Keratinocyte (primary cell): ENCODE data around the gene LDLRAD4. TPM values are rescaled to one million over a fixed set of nuclear protein-coding genes. Genes with fewer than 3 reads are reported as not detected.

Experiments
- DNase-seq: peaks from one replicate; pipeline ENCODE4 v3.0.0-alpha.2; 2011; ENCODE audit warnings: low read depth, missing footprints, low spot score
- FAIRE-seq: peaks from 2 replicates; lab custom pipeline; 2011; peaks lifted over from hg19 to GRCh38; lab: Jason Lieb, UNC
- H2AFZ ChIP-seq: 2 replicates; pipeline ENCODE4 v1.6.0; 2012; ENCODE audit warnings: low read length, control low read depth, inconsistent platforms; ENCODE audit not compliant: control insufficient read depth
- H3K27ac ChIP-seq: 2 replicates; pipeline ENCODE4 v1.5.1; 2011; ENCODE audit warnings: low read length; ENCODE audit not compliant: control insufficient read depth, insufficient read depth
- H3K27me3 ChIP-seq: 3 replicates; pipeline ENCODE4 v1.6.0; 2011; ENCODE audit warnings: low read length; ENCODE audit not compliant: control insufficient read depth, insufficient read depth; ENCODE audit errors: extremely low read depth
- H3K36me3 ChIP-seq, 2 experiments: 2 replicates in 1 of 2; 3 replicates in 1 of 2; pipeline ENCODE4 v1.5.1; 2011; ENCODE audit warnings: low read length in 2 of 2, mild to moderate bottlenecking in 1 of 2; ENCODE audit not compliant: control insufficient read depth in 2 of 2, insufficient read depth in 2 of 2; ENCODE audit errors: extremely low read depth in 1 of 2
- H3K4me1 ChIP-seq: 3 replicates; pipeline ENCODE4 v1.5.1; 2011; ENCODE audit warnings: low read length; ENCODE audit not compliant: control insufficient read depth, insufficient read depth; ENCODE audit errors: extremely low read depth
- H3K4me2 ChIP-seq: 3 replicates; pipeline ENCODE4 v1.6.0; 2011; ENCODE audit warnings: low read depth, low read length; ENCODE audit not compliant: control insufficient read depth, insufficient read depth; ENCODE audit errors: extremely low read depth
- H3K4me3 ChIP-seq, 3 experiments: fragments of 200-600 bp in 1 of 3; sonication (generic) in 1 of 3; 2 replicates in 2 of 3; 3 replicates in 1 of 3; pipeline ENCODE4 v1.5.1; 2011 to 2016; ENCODE audit warnings: low read length in 3 of 3, mild to moderate bottlenecking in 3 of 3, control low read depth in 2 of 3, inconsistent platforms in 1 of 3, low read depth in 1 of 3, mixed read lengths in 1 of 3, mixed run types in 1 of 3, moderate library complexity in 1 of 3; ENCODE audit not compliant: control insufficient read depth in 2 of 3, insufficient read depth in 2 of 3; ENCODE audit errors: extremely low read depth in 1 of 3
- H3K79me2 ChIP-seq: 2 replicates; pipeline ENCODE4 v1.6.0; 2012; ENCODE audit warnings: low read length; ENCODE audit not compliant: control insufficient read depth, insufficient read depth
- H3K9ac ChIP-seq: 3 replicates; pipeline ENCODE4 v1.6.0; 2011; ENCODE audit warnings: low read length; ENCODE audit not compliant: control insufficient read depth, insufficient read depth; ENCODE audit errors: extremely low read depth
- H3K9me1 ChIP-seq: 3 replicates; pipeline ENCODE4 v1.6.0; 2011; ENCODE audit warnings: low read length; ENCODE audit not compliant: control insufficient read depth, insufficient read depth; ENCODE audit errors: extremely low read depth
- H3K9me3 ChIP-seq: 2 replicates; pipeline ENCODE4 v1.5.1; 2012; ENCODE audit warnings: low read depth, low read length; ENCODE audit not compliant: control insufficient read depth
- H4K20me1 ChIP-seq: 3 replicates; pipeline ENCODE4 v1.6.0; 2011; ENCODE audit warnings: low read length; ENCODE audit not compliant: control insufficient read depth, insufficient read depth; ENCODE audit errors: extremely low read depth
- EZH2 ChIP-seq: IDR thresholded peaks from one replicate; pipeline ENCODE4 v1.6.1; 2012; ENCODE audit warnings: inconsistent platforms, mild to moderate bottlenecking, low read length, moderate library complexity
- dilution Hi-C: fragments of 300-500 bp; cut with MboI; formaldehyde crosslinking; loops from one replicate; pipeline ENCODE4 v1.7.0; 2020; ENCODE audit warnings: low sequenced_read_pairs; ENCODE audit not compliant: extremely low pct_ligation_motif_present
- polyA plus RNA-seq, 5 experiments: library from polyadenylated mRNA; depleted of rRNA in 3 of 5; stranded (reverse) in 3 of 5; stranded (forward) in 1 of 5; unstranded in 1 of 5; fragments of >200 nt; gene quantifications; 1 replicate in 1 of 5; 2 replicates in 3 of 5; 3 replicates in 1 of 5; pipeline versions ENCODE4 v1.2.1 to v1.2.3, GENCODE V29; 2011 to 2012; ENCODE audit warnings: missing spikeins in 2 of 5, low read depth in 1 of 5, low replicate concordance in 1 of 5
- TF ChIP-seq, protein P1 (sequence below), 3 experiments: IDR thresholded peaks in 1 of 3; conservative IDR thresholded peaks in 1 of 3; optimal IDR thresholded peaks in 1 of 3; 2 replicates in 2 of 3; 3 replicates in 1 of 3; pipeline versions ENCODE3 to v1.5.1; 2011; ENCODE audit warnings: low read length in 3 of 3, mild to moderate bottlenecking in 3 of 3, moderate library complexity in 2 of 3, control low read depth in 1 of 3, inconsistent platforms in 1 of 3; ENCODE audit not compliant: insufficient read depth in 2 of 3; ENCODE audit errors: extremely low read depth in 1 of 3

LDLRAD4 gene
- polyA plus RNA-seq, 1 donor (not counting 4 experiments of a cell fraction or from before 2014, with no cell fraction given) = not detected

DNA sequence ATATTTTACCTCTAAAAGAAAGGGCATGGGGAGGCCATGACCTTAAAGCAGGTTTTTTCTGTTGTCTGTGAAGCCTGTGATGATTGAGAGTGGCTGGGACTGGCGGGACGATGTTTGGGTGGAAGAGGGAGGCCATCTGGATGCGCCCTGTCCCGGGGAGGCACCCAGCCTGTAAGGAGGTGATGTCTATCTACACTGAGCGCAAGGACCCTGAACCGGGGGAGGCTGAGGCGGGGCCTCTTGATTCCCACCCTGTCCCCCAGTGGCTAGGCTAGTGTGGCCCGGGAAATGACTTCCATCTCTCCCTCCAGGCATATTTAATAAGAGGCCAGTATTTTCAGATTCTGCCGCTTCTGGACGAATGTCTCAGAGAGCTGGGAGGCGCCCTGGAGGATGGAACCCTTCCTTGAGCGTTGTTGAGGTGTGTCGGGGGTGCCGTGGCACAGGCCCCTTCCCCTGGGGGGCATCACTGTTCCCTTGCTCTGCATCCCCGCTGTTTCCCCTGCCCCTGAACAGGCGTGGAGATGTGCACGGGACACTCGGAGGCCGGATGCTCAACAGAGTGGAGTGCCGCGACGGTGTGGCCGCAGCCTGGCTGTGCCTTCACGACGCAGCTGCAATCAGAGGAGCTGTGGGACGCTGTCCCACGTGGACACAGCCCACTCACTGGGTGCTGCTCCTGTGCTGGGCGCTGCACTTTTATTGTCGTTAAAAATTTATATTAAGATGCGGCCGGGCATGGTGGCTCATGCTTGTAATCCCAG lies 185.4 kb downstream of the LDLRAD4 start:
- Histone ChIP-seq H3K9ac (no peak overlapping the region), H2AFZ (no peak overlapping the region), H3K4me2 (no peak overlapping the region), H3K27me3 (no peaks in the 10 kb centered on the region), H3K9me1 (no peaks in the 10 kb centered on the region), H3K36me3 (no peaks in the 10 kb centered on the region), H3K4me3 (no peak overlapping the region), H3K27ac (no peak overlapping the region), H4K20me1 (no peaks in the 10 kb centered on the region), H3K9me3 (no peaks in the 10 kb centered on the region), H3K79me2 (no peaks in the 10 kb centered on the region), H3K4me1 (no peaks in the 10 kb centered on the region)
- dilution Hi-C loops = no loop called here
- DNase-seq (no peak), FAIRE-seq (no peak)
- TF ChIP-seq EZH2 = no peak
- TF ChIP-seq, protein P1, sequence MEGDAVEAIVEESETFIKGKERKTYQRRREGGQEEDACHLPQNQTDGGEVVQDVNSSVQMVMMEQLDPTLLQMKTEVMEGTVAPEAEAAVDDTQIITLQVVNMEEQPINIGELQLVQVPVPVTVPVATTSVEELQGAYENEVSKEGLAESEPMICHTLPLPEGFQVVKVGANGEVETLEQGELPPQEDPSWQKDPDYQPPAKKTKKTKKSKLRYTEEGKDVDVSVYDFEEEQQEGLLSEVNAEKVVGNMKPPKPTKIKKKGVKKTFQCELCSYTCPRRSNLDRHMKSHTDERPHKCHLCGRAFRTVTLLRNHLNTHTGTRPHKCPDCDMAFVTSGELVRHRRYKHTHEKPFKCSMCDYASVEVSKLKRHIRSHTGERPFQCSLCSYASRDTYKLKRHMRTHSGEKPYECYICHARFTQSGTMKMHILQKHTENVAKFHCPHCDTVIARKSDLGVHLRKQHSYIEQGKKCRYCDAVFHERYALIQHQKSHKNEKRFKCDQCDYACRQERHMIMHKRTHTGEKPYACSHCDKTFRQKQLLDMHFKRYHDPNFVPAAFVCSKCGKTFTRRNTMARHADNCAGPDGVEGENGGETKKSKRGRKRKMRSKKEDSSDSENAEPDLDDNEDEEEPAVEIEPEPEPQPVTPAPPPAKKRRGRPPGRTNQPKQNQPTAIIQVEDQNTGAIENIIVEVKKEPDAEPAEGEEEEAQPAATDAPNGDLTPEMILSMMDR (optimal IDR thresholded peaks at IDR 0.05 in 1 of 3, IDR thresholded peaks at IDR 0.05 in 1 of 3, conservative IDR thresholded peaks at IDR 0.05 in 1 of 3; ENCODE audit: extremely low read depth in 1 of 3, insufficient read depth in 2 of 3, low read length in 3 of 3) = no peak

DNA sequence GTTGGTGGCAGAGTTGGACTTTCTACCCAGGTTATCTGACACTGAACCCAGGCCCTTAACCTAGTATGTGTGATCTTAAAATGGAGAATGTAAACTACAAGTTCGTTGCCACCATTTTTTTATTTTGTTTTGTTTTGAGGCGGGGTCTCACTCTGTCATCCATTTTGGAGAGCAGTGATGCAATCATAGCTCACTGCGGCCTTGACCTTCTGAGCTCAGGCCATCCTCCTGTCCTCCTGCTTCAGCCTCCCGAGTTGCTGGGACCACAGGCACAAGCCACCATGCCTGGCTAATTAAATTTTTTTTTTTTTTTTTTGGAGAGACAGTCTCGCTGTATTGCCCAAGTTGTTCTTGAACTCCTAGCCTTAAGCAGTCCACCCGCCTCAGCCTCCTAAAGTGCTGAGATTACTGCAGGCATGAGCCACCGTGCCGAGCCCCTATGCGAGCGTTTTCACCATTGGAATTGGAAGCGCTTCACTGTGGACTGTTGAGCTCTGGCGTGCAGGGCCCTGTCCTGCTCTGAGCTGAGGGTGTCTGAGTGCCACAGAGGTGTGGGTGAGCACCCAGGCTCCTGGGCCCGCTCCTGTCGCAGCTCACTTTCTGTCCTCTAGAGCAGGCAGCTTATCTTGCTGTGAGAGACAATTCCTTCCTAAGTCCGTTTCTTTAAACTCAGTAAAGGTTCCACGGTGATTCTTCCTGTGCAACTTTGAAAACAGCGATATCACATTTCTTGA lies 186.9 kb downstream of the LDLRAD4 start:
- DNase-seq (no peak), FAIRE-seq (no peak)
- Histone ChIP-seq H3K9me3 (no peaks in the 10 kb centered on the region), H3K36me3 (no peaks in the 10 kb centered on the region), H3K9ac (no peak overlapping the region), H3K4me3 (no peak overlapping the region), H3K9me1 (no peaks in the 10 kb centered on the region), H3K4me2 (no peak overlapping the region), H2AFZ (no peak overlapping the region), H3K27me3 (no peaks in the 10 kb centered on the region), H3K4me1 (no peaks in the 10 kb centered on the region), H3K27ac (no peak overlapping the region), H4K20me1 (no peaks in the 10 kb centered on the region), H3K79me2 (no peaks in the 10 kb centered on the region)
- dilution Hi-C loops = no loop called here
- TF ChIP-seq, protein P1 (optimal IDR thresholded peaks at IDR 0.05 in 1 of 3, IDR thresholded peaks at IDR 0.05 in 1 of 3, conservative IDR thresholded peaks at IDR 0.05 in 1 of 3; ENCODE audit: extremely low read depth in 1 of 3, insufficient read depth in 2 of 3, low read length in 3 of 3) = no peak
- no peak for TF ChIP-seq EZH2
